Skeletal muscle satellite cell (primary cell): Measurements from ENCODE around the gene GARIN1A. TPM values are rescaled to one million over a fixed set of nuclear protein-coding genes. Genes with fewer than 3 reads are reported as not detected.
"Not testable (repeated sequence)": the region's sequence is repeated elsewhere in the genome, so short reads cannot be mapped to it uniquely, and the experiment has no call there.

Experiments used
- H3K27me3 ChIP-seq: 2 replicates; pipeline ENCODE4 v1.7.0; 2013; ENCODE audit warnings: low read length; ENCODE audit not compliant: control insufficient read depth, insufficient read depth
- H3K36me3 ChIP-seq: 2 replicates; pipeline ENCODE4 v1.7.0; 2013; ENCODE audit warnings: mild to moderate bottlenecking, control low read depth, low read length; ENCODE audit not compliant: insufficient read depth
- H3K4me1 ChIP-seq: 2 replicates; pipeline ENCODE4 v1.7.0; 2013; ENCODE audit warnings: low read length; ENCODE audit not compliant: control insufficient read depth, insufficient read depth
- H3K4me2 ChIP-seq: 2 replicates; pipeline ENCODE4 v1.7.0; 2013; ENCODE audit warnings: mild to moderate bottlenecking, low read length
- H3K4me3 ChIP-seq: 2 replicates; pipeline ENCODE4 v1.7.0; 2013; ENCODE audit warnings: low read length
- H3K9ac ChIP-seq: 2 replicates; pipeline ENCODE4 v1.7.0; 2013; ENCODE audit warnings: mild to moderate bottlenecking, low read depth, low read length, moderate library complexity
- H3K9me3 ChIP-seq: replicated peaks from 2 replicates; pipeline ENCODE4 v1.7.0; 2013; ENCODE audit warnings: mild to moderate bottlenecking, control low read depth, low read length
- total RNA-seq: library from RNA; depleted of rRNA; stranded (reverse); fragments of >200 nt; gene quantifications from 2 replicates; pipeline ENCODE4 v1.2.3, GENCODE V29; 2012; rRNA removed

GARIN1A gene
- 0.44 and 0.51 TPM in 2 replicates for total RNA-seq

DNA sequence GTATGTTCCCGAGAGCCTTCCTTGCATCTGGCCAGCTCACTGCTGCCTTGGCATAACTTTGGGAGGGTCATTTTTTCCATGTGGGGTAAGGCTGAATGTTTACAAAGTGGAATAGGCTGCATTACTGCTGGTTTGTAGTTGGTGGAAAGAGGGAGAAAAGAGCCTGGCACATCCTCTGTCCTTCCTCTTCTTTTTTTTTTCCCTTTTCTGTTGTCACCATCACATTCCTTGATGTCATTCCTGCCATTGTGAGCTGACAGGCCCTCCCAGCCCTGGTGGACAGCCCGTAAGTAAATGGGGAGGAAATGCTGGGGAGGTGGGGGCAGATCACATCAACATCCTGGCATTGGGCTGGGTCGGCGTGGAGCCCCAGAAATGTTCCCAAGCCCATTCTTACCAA is at the start of gene GARIN1A:
Gene GARIN1A (plus strand): TSS at position 301 of the 400 bp plus-strand sequence. CDS start 106 bp downstream, outside the sequence.
- no peaks in the 10 kb centered on the region for H3K9me3 ChIP-seq
- no peak within 1 kb of the TSS for H3K9ac ChIP-seq
- no peak within 1 kb of the TSS for H3K4me2 ChIP-seq
- no peak within 1 kb of the TSS for H3K4me3 ChIP-seq
- no peaks in the 10 kb centered on the region for H3K4me1 ChIP-seq
- no peaks in the 10 kb centered on the region for H3K27me3 ChIP-seq
- H3K36me3 ChIP-seq, result peaks cover 20% of the 10 kb centered on the region

DNA sequence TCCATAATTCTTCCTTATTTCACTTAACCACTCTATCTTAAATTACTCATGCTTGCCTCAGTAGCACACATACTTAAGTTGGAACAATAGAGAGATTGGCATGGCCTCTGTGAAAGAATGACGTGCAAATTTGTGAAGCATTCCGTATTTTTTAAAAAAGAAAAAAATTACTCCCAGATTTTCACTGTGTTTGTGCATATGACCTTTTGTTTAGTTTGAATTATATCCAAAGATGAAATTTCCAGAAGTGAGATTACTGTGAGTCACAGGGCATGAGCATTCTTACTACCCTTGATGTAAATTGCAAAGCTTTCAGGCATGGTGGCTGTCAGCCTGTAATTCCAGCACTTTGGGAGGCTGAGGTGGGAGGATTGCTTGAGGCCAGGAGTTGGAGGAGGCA is 45.0 kb upstream of the GARIN1A start:
- peaks cover 13% of the 10 kb centered on the region for H3K36me3 ChIP-seq
- H3K27me3 ChIP-seq, H3K4me2 ChIP-seq, H3K9ac ChIP-seq, H3K4me1 ChIP-seq, H3K9me3 ChIP-seq, H3K4me3 ChIP-seq: not testable (repeated sequence)

DNA sequence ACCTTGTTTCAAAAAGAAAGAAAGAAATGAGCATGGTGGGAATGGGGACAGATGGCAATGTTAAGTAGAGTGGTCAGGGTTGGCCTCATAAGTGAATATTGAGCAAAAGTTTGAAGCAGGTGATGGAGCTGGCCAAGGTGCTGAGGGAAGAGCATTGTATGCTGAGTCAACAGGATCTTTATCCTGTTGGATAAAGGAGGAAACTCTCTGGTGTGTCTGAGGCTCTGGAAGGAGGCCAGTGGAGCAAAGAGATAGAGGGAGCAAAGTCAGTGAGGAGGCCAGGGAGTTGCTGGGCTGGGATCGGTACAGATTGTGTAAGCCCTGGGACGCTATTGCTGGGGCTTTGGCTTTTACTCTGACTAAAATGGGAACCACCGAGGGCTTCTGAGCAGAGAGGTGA is 38.2 kb upstream of the GARIN1A start:
- not testable (repeated sequence) for H3K4me2 ChIP-seq, H3K4me1 ChIP-seq, H3K9me3 ChIP-seq, H3K4me3 ChIP-seq, H3K27me3 ChIP-seq, H3K9ac ChIP-seq
- H3K36me3 ChIP-seq, result peaks cover 16% of the 10 kb centered on the region

DNA sequence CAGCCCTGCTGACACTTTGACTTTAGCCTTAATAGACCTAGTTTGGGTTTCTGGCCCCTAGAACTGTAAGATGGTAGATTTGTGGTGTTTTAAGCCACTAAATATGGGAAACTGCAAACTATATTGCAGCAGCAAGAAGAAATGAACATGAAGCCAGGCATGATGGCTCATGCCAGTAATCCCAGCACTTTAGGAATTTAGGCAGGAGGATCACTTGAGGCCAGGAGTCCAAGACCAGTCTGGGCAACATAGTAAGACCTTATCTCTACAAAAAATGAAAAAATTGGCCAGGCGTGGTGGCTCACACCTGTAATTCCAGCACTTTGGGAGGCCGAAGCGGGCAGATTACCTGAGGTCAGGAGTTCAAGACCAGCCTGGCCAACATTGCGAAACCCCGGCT is 26.9 kb upstream of the GARIN1A start:
- H3K9ac ChIP-seq, H3K4me3 ChIP-seq, H3K9me3 ChIP-seq, H3K36me3 ChIP-seq, H3K4me2 ChIP-seq, H3K4me1 ChIP-seq, H3K27me3 ChIP-seq: not testable (repeated sequence)

DNA sequence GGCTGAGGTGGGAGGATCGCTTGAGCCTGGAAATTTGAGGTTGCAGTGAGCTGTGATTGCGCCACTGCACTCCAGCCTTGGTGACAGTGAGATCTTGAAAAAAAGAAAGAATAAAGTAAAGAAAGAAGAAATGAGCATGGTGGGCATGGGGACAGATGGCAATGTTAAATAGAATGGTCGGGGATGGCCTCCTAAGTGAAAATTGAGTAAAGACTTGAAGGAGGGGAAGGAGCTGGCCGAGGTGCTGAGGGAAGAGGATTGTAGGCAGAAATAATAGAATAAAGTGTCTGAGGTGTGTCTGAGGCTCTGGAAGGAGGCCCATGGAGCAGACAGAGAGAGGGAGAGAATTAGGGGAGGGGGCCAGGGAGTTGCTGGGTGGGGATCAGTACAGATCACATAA is 26.2 kb upstream of the GARIN1A start:
- H3K4me1 ChIP-seq, H3K9ac ChIP-seq, H3K27me3 ChIP-seq, H3K4me2 ChIP-seq, H3K9me3 ChIP-seq, H3K36me3 ChIP-seq, H3K4me3 ChIP-seq: not testable (repeated sequence)

DNA sequence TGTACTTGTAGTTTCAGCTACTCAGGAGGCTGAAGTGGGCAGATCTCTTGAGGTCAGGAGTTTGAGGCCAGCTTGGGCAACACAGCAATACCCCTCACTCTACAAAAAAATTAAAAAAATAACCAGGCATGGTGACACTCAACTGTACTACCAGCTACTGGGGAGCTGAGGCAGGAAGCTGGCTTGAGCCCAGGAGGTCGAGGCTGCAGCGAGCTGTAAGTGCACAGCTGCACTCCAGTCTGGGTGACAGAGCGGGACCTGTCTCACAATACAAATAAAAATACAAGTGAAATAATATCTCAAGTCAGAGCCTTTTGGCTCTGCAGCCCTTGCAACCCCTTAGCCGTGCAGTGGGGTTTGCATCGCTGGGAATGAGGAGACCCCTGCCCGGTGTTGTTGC is 25.2 kb upstream of the GARIN1A start:
- not testable (repeated sequence) for H3K4me2 ChIP-seq, H3K4me1 ChIP-seq, H3K36me3 ChIP-seq, H3K4me3 ChIP-seq, H3K9ac ChIP-seq, H3K9me3 ChIP-seq, H3K27me3 ChIP-seq

DNA sequence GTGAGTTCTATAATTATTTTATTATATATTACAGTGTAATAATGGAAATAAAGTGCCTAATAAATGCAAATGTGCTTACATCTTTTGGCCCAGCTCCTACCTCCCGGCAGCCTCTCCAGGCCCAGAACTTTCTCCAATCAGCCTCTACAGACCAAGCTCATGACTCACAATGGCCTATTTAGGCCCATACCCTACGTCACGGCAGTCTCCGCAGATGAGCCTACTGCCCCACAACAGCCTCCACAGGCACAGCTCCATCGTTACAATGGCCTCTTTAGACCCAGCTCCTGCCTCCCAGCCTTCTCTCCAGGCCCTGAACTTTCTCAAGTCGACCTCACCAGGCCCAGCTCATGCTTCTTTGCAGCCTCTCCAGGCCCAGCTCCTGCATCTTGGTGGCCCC is 21.0 kb upstream of the GARIN1A start:
- H3K4me1 ChIP-seq, H3K9ac ChIP-seq, H3K9me3 ChIP-seq, H3K27me3 ChIP-seq, H3K4me2 ChIP-seq, H3K4me3 ChIP-seq, H3K36me3 ChIP-seq: not testable (repeated sequence)

DNA sequence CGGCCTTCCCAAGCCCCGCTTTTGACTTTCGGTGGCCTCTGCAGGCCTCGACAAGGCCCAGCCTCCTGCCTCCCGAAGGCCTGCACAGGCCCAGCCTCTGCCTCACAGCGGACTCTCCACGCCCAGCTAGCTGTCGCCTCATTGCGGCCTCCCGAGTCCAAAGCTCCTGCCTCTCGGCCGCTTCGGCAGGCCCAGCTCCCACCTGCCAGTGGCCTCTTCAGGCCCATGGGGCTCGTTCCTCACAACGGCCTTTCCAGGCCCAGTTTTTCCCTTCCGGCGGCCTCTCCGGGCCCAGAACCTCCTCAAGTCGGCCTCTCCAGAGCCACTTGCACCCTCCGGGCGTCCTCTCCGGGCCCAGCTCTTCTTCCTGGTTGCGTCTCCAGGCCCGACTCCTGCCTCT is 19.5 kb upstream of the GARIN1A start:
- not testable (repeated sequence) for H3K9ac ChIP-seq, H3K9me3 ChIP-seq, H3K36me3 ChIP-seq, H3K4me2 ChIP-seq, H3K4me3 ChIP-seq, H3K27me3 ChIP-seq, H3K4me1 ChIP-seq

DNA sequence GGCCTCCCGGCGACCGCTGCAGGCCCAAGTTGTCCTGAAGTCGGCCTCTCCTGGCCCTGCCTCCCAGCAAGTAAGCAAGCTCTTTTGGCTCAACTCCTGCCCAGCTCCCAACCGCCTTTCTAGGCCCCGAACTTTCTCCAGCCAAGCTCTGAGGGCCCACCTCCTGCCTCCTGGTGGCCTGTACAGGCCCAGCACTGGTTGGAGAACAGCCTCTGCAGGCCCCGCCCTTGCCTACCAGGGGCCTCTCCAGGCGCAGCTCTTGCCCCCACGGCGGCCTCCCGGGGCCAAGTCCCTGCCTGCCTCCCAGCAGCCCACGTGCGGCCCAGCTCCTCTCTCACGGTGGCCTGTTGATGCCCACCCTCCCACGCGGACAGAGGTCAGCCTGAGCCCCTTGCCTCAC is 18.9 kb upstream of the GARIN1A start:
- not testable (repeated sequence) for H3K4me1 ChIP-seq, H3K27me3 ChIP-seq, H3K4me3 ChIP-seq, H3K9ac ChIP-seq, H3K36me3 ChIP-seq, H3K4me2 ChIP-seq, H3K9me3 ChIP-seq

DNA sequence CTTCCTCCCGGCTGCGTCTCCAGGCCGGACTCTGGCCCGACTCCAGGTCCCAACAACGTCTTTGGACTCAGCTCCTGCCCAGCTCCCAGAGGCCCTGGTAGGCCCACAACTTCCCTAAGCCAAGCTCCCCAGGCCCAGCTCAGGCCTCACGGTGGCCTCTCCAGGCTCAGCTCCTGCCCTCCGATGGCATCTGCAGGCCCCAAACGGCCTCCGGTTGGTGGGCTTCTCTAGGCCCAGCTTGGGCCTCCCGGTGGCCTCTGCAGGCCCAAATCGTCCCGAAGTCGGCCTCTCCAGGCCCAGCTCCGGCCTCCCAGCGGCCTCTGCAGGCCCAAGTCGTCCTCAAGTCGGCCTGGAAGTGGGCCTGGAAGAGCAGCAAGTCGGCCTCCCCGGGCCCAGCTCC is 18.0 kb upstream of the GARIN1A start:
- not testable (repeated sequence) for H3K4me1 ChIP-seq, H3K36me3 ChIP-seq, H3K9me3 ChIP-seq, H3K27me3 ChIP-seq, H3K4me2 ChIP-seq, H3K9ac ChIP-seq, H3K4me3 ChIP-seq

DNA sequence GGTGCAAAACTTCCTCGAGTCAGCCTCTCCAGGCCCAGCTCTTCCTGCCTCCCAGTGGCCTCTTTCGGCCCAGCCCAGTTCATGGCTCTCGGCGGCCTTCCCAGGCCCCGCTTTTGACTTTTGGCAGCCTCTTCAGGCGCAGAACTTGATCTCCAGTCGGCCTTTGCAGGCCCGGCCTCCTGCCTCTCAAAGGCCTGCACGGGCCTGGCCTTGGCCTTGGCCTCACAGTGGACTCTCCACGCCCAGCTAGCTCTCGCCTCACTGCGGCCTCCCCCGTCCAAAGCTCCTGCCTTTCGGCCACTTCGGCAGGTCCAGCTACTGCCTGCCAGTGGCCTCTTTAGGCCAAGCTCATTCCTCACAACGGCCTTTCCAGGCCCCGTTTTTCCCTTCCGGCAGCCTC is 17.6 kb upstream of the GARIN1A start:
- not testable (repeated sequence) for H3K4me2 ChIP-seq, H3K36me3 ChIP-seq, H3K9me3 ChIP-seq, H3K27me3 ChIP-seq, H3K9ac ChIP-seq, H3K4me1 ChIP-seq, H3K4me3 ChIP-seq

DNA sequence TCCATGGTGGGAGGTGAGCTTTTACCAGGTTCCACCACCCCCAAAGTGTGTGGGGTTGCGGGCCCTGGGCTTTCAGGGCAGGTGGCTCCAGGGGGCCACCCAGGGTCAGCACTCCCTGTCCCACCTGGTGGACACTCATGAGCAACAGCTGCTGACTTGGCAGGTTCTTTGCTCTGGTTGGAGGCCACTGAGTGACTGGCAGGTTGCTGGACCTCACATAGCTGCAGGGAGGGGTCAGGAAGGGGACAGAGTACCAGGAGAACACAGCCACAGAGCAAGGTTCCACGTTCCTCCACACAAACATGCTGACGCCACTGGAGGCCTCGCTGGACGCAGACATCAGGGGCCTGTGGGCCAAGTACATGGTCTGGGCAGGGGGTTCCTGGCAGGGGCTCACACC is 13.7 kb upstream of the GARIN1A start:
- not testable (repeated sequence) for H3K4me1 ChIP-seq, H3K4me2 ChIP-seq, H3K9me3 ChIP-seq, H3K4me3 ChIP-seq, H3K36me3 ChIP-seq, H3K9ac ChIP-seq, H3K27me3 ChIP-seq

DNA sequence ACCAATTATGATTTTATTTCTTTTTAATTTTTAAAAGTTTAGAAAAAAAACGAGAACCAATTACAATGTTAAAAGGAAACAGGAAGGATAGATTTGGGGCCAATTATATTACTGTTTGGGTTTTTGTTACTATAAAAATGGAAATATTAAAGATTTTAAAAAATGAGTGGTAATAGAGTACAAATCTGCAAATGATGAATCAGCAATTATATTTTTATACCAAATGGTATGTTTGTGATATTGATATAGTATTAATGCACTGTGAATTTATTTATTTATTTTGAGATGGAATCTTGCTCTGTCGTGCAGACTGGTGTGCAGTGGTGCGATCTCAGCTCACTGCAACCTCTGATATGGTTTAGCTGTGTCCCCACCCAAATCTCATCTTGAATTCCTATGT is 11.5 kb upstream of the GARIN1A start:
- Histone ChIP-seq H3K27me3 (no peaks in the 10 kb centered on the region), H3K9me3 (no peaks in the 10 kb centered on the region), H3K4me3 (no peak overlapping the region), H3K4me1 (peaks cover 9% of the 10 kb centered on the region), H3K36me3 (peaks cover 3% of the 10 kb centered on the region), H3K9ac (no peak overlapping the region), H3K4me2 (no peak overlapping the region)
